ENCODE results near the gene LYL1. TPM values are rescaled to one million over a fixed set of nuclear protein-coding genes. Genes with fewer than 3 reads are reported as not detected.

LYL1 gene
- total RNA-seq, 1 experiment from 2014 or later: 0.63 TPM

- H4K20me1 ChIP-seq (ENCODE audit: control insufficient read depth, insufficient read depth, insufficient read length): no peaks in the 10 kb centered on the region
- peak overlapping the region in 2 of 3 experiments; percentile 7 to 42; a peak in 2 of 7 replicates for H3K27ac Mint-ChIP-seq
- no peaks in the 10 kb centered on the region for H3K27me3 ChIP-seq (ENCODE audit: insufficient read depth, low read length)
- no CpG with 5 or more reads among the region's 12 CpGs for WGBS (ENCODE audit: extremely low coverage, insufficient read length, low lambda C conversion rate)
- no peak overlapping the region for H2AK5ac ChIP-seq (ENCODE audit: insufficient read length, low read length)
- peaks cover 27% of the 10 kb centered on the region; the same call in 1 of the 2 replicates for H3K79me2 ChIP-seq (ENCODE audit: insufficient read depth, low read length)
- no peak overlapping the region for H2BK12ac ChIP-seq (ENCODE audit: insufficient read length, low read depth, low read length)
- H2BK120ac ChIP-seq (ENCODE audit: low read depth, low read length, poor library complexity, severe bottlenecking): no peak overlapping the region
- H3K79me1 ChIP-seq (ENCODE audit: insufficient read depth, low read depth, low read length, poor library complexity, severe bottlenecking): peaks cover 8% of the 10 kb centered on the region
- H4K5ac ChIP-seq (ENCODE audit: insufficient read length, low read depth, low read length): no peak overlapping the region
- no peak overlapping the region for H3K23ac ChIP-seq (ENCODE audit: insufficient read length, low read depth, low read length)
- H3K14ac ChIP-seq (ENCODE audit: insufficient read depth, low read length): no peak overlapping the region
- H2BK5ac ChIP-seq (ENCODE audit: insufficient read length, low read length): no peak overlapping the region
- no peak overlapping the region for H3K4me2 ChIP-seq (ENCODE audit: insufficient read depth, insufficient read length, low read length)
- no peak overlapping the region for H3K4ac ChIP-seq (ENCODE audit: low read depth, low read length)
- no peak overlapping the region for H4K91ac ChIP-seq (ENCODE audit: insufficient read length, low read depth, low read length)
- peaks cover 6 to 9% of the 10 kb centered on the region in 2 experiments; a peak in 1 of 4 replicates for H3K4me1 Mint-ChIP-seq
- H3K4me3 Mint-ChIP-seq: no peak overlapping the region
- H3K9ac ChIP-seq (ENCODE audit: extremely low read depth, insufficient read length, low read length): no peak overlapping the region
- H3K4me1 ChIP-seq (ENCODE audit: insufficient read depth, low read length): no peaks in the 10 kb centered on the region
- no peak overlapping the region for H4K8ac ChIP-seq (replicated peaks; ENCODE audit: insufficient read length, low read depth, low read length)
- H3K36me3 Mint-ChIP-seq (ENCODE audit: insufficient read depth in 1 of 3, low read depth in 3 of 3): peaks cover 22 to 57% (median 41%) of the 10 kb centered on the region in 3 experiments; a peak in 6 of 7 replicates
- H3K9me3 ChIP-seq (ENCODE audit: control insufficient read depth, low read depth, low read length): no peaks in the 10 kb centered on the region
- H3K23me2 ChIP-seq (ENCODE audit: insufficient read length, low read depth, low read length, poor library complexity, severe bottlenecking): no peaks in the 10 kb centered on the region
- no peak overlapping the region for H3K18ac ChIP-seq (ENCODE audit: insufficient read length, low read depth, low read length)
- no peaks in the 10 kb centered on the region for H3K9me3 Mint-ChIP-seq
- no peaks in the 10 kb centered on the region for H3K27me3 Mint-ChIP-seq (ENCODE audit: low read depth)
- H2BK15ac ChIP-seq (ENCODE audit: low read depth, low read length): no peak overlapping the region
- no peak overlapping the region for H3T11ph ChIP-seq (ENCODE audit: low read length)
- DNase-seq: no peak
- no peak overlapping the region for H3K56ac ChIP-seq (ENCODE audit: insufficient read length, low read depth, low read length)
- no peak overlapping the region for H2AFZ ChIP-seq (ENCODE audit: low read length)
- no peak for TF ChIP-seq CTCF (conservative IDR thresholded peaks at IDR 0.05)
- H3K27ac ChIP-seq (ENCODE audit: insufficient read length, low read depth, low read length): no peak overlapping the region
- no peak overlapping the region for H2BK20ac ChIP-seq (ENCODE audit: low read depth, low read length, poor library complexity, severe bottlenecking)
Measured at GRCh38 chr19:13133241-13133870, 30.7 kb upstream of the LYL1 start.

Data from H9 (cell line).